ENCODE results near the gene SLC66A2. TPM values are rescaled to one million over a fixed set of nuclear protein-coding genes. Genes with fewer than 3 reads are reported as not detected.

Gene SLC66A2
- total RNA-seq, 1 experiment from 2014 or later = 13.0 TPM

GRCh38 chr18:79868168-79868784, 83.2 kb downstream of the SLC66A2 start:
- no CpG with 5 or more reads among the region's 29 CpGs for WGBS (ENCODE audit: extremely low coverage, insufficient read length, low lambda C conversion rate)
- Histone ChIP-seq H3K56ac (ENCODE audit: insufficient read length, low read depth, low read length) (no peak overlapping the region), H4K20me1 (ENCODE audit: control insufficient read depth, insufficient read depth, insufficient read length) (no peaks in the 10 kb centered on the region), H3K23ac (ENCODE audit: insufficient read length, low read depth, low read length) (no peak overlapping the region), H3K79me1 (ENCODE audit: insufficient read depth, low read depth, low read length, poor library complexity, severe bottlenecking) (no peaks in the 10 kb centered on the region), H2AK5ac (ENCODE audit: insufficient read length, low read length) (no peak overlapping the region), H3K18ac (ENCODE audit: insufficient read length, low read depth, low read length) (no peak overlapping the region), H3K23me2 (ENCODE audit: insufficient read length, low read depth, low read length, poor library complexity, severe bottlenecking) (no peaks in the 10 kb centered on the region), H2BK12ac (ENCODE audit: insufficient read length, low read depth, low read length) (no peak overlapping the region), H3K79me2 (ENCODE audit: insufficient read depth, low read length) (no peaks in the 10 kb centered on the region), H2BK5ac (ENCODE audit: insufficient read length, low read length) (no peak overlapping the region), H2BK120ac (ENCODE audit: low read depth, low read length, poor library complexity, severe bottlenecking) (no peak overlapping the region), H3K27me3 (ENCODE audit: insufficient read depth, low read length) (no peaks in the 10 kb centered on the region), H4K5ac (ENCODE audit: insufficient read length, low read depth, low read length) (no peak overlapping the region), H3K4me2 (ENCODE audit: insufficient read depth, insufficient read length, low read length) (no peak overlapping the region), H3K4ac (ENCODE audit: low read depth, low read length) (no peak overlapping the region), H2AFZ (ENCODE audit: low read length) (no peak overlapping the region), H4K8ac (replicated peaks; ENCODE audit: insufficient read length, low read depth, low read length) (no peak overlapping the region), H3K14ac (ENCODE audit: insufficient read depth, low read length) (no peak overlapping the region; the same call in 1 of the 2 replicates), H3K4me1 (ENCODE audit: insufficient read depth, low read length) (no peaks in the 10 kb centered on the region), H3K27ac (ENCODE audit: insufficient read length, low read depth, low read length) (no peak overlapping the region), H3T11ph (ENCODE audit: low read length) (no peak overlapping the region), H3K9ac (ENCODE audit: extremely low read depth, insufficient read length, low read length) (no peak overlapping the region), H4K91ac (ENCODE audit: insufficient read length, low read depth, low read length) (no peak overlapping the region), H3K9me3 (ENCODE audit: control insufficient read depth, low read depth, low read length) (no peaks in the 10 kb centered on the region), H2BK20ac (ENCODE audit: low read depth, low read length, poor library complexity, severe bottlenecking) (no peak overlapping the region), H2BK15ac (ENCODE audit: low read depth, low read length) (no peak overlapping the region)
- Mint-ChIP-seq H3K36me3 (ENCODE audit: insufficient read depth in 1 of 3, low read depth in 3 of 3) (no peaks in the 10 kb centered on the region), H3K4me1 (peaks cover 0 to 7% of the 10 kb centered on the region in 2 experiments; a peak in 2 of 4 replicates), H3K27me3 (ENCODE audit: low read depth) (no peaks in the 10 kb centered on the region; the same call in 1 of the 2 replicates), H3K27ac (no peak overlapping the region), H3K4me3 (no peak overlapping the region), H3K9me3 (no peaks in the 10 kb centered on the region)
- DNase-seq = no peak
- TF ChIP-seq, protein P1, sequence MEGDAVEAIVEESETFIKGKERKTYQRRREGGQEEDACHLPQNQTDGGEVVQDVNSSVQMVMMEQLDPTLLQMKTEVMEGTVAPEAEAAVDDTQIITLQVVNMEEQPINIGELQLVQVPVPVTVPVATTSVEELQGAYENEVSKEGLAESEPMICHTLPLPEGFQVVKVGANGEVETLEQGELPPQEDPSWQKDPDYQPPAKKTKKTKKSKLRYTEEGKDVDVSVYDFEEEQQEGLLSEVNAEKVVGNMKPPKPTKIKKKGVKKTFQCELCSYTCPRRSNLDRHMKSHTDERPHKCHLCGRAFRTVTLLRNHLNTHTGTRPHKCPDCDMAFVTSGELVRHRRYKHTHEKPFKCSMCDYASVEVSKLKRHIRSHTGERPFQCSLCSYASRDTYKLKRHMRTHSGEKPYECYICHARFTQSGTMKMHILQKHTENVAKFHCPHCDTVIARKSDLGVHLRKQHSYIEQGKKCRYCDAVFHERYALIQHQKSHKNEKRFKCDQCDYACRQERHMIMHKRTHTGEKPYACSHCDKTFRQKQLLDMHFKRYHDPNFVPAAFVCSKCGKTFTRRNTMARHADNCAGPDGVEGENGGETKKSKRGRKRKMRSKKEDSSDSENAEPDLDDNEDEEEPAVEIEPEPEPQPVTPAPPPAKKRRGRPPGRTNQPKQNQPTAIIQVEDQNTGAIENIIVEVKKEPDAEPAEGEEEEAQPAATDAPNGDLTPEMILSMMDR (conservative IDR thresholded peaks at IDR 0.05) = no peak
